ENCODE results near the gene COL4A2.

COL4A2 gene

DNA sequence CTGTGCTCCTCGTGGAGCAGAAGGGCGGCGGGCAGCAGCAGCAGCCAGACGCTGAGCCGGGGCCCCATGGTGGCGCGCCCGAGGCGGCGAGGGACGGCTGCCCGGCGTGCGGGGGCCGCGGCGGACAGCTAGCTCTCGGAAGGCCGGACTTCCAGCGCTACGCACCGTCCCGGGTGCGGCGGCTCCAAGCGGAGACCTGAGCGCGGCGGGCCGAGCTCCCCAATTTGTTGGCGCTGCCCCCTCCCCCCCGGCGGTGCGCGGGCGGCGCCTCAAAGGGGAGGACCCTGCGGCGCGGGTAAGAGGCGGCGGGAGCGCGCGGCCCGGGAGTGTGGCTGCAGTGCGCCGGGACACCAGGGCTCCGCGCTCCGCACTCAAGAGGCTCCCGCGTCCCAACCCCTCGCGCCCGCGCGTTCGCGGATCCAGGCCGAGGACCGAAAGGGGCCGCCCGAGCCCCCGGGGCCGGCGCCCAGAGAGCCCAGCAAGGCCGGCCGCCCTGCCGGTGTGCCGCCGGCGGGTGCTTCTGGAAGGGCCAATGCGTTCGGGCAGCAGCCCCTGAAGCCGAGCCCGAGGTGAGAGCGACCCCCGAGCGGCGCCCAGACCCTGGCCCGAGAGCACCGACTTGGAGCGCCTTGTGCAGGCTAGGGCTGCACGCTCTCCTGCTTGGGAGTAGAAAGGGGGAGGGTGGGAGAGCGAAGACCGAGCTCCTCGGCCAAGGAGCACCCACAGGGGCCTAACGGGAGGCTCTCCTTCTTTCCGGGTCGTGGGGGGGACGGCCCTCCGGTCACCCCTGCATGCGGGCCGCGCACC lies at the start of gene COL4A2, which contains the start of gene COL4A1:
TSS of gene COL4A2 (plus strand) at position 325 of the 807 bp plus-strand sequence. CDS start 620 bp downstream, outside the sequence.
TSS of gene COL4A1 (minus strand) at position 198 of the 807 bp plus-strand sequence. CDS start at position 68, 130 bp downstream.
- no peak for DNase-seq (ENCODE audit: low read depth)

DNA sequence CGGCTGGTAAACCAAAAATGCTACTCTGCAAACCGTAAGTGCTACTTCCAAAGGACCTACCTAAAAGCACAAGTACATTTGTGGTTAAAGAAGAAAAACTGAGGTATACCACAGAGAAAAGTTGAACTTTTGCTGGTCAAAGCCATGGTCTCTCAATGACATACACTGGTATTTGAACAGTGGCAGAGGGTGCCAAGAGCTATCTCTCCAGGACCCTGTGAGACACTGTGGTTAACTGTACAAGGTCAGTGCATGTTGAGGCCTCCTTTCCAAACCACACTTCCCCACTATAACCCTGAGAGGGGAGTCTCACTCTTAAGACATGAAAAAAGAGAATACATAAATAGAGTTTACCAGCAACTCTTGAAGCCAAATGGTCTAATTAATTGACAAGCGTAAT lies 49.7 kb upstream of the COL4A2 start:
- no peak for DNase-seq (ENCODE audit: low read depth)

DNA sequence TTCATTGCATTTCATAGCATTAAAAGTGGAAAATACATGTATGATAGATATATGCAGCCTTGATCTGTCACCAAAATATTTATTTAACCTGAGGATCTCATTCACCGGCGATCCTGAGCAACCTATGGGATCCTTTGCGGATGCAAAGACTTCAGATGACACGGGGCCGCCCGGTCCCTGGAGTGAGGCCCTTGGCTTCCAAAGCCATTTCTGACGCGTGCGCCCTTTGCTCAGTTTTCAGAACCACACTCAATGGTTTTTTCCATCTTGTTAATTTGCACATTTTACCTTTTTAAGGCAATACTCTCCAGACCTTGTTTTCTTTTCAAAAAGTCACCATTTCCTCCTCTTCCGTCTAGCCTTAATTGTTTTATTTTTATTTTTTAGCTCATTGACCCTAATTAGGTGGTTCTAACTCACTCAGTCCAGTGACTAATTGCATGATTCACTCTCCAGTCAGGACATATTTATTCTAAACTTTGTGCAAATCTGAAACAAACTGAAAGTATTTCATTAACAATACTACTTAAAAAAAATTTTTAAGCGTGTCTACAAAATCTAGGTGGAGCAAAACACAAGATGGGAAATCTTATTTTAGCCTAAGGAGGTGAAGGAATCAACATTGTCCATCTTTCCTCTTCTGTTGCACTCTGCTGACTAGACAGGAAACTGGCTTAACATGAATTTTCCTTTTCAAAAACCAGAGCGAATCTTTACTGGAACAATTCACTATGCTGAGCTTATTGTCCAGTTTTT lies 48.0 kb upstream of the COL4A2 start:
- no peak for DNase-seq (ENCODE audit: low read depth)

DNA sequence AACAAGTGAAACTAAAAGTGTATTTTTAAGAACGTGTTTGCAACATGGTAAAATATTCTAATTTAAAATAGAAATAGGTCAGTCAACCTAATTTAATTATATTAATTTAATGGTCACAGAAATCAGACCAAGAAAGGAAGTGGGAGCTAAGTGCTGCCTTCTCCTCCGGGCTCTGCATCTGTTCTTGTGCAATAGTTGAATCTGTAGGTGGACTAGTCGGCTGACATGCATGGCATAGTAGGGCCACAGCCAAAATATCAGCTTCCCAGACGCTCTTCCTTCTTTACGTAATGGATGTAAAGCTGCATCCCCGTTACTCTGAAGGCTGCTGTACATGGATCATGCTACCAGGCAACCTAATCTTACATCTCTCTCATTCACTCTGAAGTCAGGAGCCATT lies 47.4 kb upstream of the COL4A2 start:
- no peak for DNase-seq (ENCODE audit: low read depth)

DNA sequence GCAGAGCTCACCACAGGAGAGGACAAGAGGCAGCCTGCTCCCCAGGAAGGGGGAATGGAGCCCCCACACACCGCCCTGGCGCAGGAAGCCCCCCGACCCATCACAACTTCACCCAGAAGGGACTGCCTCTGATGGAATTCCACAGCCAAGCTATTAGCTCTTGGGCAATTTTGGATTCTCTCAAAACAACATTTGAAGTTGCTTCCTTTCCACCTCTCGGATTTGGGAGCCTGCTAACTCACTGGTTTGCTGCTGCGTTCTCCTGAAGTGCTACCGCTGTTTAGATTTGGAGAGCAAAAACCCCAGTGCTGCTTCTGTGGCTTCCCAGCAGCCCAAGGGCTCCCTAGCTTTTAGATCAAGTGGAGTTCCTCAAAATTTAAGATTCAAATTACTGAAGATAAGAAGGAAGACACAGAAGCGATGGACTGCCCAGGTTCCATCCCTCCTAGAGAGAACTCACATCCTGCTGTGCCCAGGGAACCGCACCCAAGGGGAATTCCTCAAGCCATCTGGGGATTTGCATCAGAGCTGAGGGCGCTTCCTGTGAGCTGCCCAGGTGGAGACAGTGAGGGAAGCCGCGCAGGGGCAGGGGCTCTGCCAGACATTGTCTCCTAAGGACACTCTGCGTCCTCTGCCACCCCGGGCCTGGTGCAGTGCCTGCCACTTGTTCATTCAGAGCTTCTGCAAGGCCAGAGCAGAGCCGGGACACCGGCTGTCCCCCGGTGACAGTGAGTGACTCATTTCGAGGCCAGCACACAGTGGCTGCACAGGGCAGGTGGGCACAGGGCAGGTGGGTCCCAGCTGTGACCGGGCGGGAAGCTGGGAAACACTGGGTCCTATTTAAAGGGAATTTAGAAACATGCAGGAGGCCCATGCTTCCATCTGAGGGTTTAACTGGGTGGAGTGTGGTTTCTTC lies 45.7 kb upstream of the COL4A2 start:
- no peak for DNase-seq (ENCODE audit: low read depth)

DNA sequence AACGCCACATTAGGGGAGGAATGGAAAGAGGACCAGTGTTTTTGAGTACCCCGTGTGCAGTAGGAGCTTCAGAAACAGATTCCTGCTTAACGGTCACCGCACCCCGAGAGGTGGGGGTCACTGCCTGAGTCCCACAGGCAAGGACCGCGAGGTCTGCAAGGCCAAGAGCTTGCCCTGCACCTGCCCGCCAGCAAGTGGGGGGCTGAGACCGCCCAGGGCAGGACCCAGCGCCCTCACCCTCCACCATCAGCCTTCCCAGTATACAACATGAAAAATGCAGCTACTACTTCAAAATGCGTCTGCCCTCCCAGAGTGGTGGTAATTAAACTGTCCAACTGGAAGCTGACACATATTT lies 45.0 kb upstream of the COL4A2 start:
- no peak for DNase-seq (ENCODE audit: low read depth)

DNA sequence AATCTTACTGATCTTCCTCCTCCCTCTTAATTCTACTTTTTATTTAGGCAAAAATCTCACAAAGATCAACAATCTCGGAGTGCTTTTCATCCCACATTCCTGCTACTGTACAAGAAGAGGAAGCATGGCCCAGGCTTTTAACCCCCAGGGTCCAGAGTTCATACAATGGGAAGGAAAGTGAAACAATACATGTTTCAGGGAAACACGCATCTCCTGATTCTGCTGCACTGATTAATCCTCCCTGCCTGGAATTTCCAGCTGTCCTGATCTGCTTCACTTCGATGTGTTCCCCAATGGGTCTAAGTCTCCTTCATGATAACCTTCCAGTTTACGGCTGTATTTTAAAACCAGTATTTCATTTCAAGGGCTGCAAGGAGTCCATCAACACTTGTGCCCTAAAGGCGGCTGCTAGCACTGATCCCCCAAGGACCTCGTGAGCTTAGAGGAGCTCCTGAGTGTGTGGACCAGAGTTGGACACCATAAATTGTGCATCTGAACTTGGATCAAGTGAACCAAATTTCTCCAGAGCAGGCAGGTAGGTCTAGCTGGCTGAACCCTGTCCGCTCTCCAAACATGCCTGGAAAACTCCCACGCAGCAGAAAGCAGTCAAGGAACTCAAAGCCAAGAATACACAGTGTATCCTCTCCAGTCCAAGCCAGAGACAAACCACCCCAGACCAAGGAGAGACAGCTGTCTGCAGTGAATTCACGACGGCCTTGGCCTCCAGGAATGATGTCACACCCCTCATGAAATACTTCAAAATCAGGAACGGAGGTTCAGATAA lies 44.4 kb upstream of the COL4A2 start:
- no peak for DNase-seq (ENCODE audit: low read depth)

DNA sequence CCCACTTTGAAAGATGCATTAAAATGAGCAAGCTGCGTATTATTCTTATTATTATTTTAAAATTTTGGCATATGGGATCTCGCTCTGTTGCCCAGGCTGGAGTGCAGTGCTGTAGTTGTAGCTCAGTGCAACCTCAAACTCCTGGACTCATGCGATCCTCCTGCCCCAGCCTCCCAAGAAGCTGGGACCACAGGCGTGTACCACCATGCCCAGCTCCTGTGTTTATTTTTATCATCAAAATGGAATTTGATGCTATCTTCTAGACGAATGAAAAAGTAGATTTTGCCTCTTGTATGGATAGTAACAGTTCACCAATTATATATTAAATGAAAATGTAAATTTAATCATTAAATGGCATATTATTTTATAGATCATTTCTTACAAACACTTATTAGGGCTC lies 43.7 kb upstream of the COL4A2 start:
- no peak for DNase-seq (ENCODE audit: low read depth)

DNA sequence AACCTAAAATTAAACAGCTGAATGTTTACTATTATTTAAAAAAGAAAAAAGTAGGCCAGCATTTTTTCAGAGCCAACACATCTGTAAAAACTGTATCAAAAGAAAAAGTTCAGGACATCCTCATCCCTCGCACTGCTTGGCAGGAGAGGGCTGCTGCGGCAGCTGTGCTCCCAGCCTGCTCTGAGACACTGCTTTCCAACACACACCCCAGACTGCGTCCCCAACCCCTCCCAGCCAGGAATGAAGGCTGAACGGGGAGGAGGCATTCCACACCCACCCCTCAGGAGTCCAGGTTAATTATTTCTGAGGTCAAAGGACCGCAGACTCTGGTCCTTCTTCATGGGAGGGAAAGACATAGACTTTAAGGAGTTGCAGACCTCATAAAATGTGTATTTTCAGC lies 43.2 kb upstream of the COL4A2 start:
- DNase-seq (ENCODE audit: low read depth), result no peak

DNA sequence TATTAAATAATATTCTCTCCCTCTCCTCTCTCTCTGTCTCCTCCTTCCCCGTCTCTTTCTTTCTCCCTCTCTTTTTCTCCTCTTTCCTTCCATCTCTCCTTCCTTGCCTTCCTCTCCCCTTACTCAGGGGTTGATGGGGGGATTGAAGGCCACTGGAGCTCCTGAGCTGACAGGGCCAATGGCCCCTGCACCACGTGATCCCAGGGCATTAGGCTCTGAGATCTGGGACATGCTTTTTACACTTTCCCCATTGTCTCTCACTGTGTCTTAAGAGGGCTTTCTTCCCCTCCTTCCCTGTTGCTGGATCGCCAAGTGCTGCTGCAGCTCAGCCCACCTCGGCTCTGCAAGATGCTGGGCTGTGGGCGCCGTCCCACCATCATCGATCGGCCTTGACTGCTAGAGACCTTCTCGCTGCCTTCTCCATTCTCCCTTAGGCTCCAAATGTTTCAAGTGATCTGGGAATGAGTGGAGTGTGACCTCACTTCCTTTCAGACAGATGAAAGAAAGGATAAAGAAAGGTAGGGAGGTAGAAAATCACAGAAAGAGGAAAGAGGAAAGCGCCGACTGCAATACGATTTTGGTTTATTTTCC lies 42.3 kb upstream of the COL4A2 start:
- no peak for DNase-seq (ENCODE audit: low read depth)

DNA sequence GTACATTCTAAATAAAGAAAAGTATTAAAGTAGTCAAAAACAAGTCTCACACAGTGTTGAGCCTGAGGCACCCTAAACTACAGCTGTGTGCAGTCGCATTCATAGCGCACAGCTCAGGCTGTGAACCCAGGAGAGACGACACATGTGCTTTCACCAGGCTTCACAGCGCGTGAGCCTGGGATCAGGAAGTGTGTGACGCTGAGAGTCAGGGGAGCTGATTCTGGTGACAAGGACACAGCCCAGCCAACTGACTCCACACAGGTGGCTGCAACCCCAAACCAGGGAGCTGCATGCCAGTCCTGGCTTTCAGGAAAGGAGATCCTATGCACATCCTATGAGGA lies 41.8 kb upstream of the COL4A2 start:
- no peak for DNase-seq (ENCODE audit: low read depth)

DNA sequence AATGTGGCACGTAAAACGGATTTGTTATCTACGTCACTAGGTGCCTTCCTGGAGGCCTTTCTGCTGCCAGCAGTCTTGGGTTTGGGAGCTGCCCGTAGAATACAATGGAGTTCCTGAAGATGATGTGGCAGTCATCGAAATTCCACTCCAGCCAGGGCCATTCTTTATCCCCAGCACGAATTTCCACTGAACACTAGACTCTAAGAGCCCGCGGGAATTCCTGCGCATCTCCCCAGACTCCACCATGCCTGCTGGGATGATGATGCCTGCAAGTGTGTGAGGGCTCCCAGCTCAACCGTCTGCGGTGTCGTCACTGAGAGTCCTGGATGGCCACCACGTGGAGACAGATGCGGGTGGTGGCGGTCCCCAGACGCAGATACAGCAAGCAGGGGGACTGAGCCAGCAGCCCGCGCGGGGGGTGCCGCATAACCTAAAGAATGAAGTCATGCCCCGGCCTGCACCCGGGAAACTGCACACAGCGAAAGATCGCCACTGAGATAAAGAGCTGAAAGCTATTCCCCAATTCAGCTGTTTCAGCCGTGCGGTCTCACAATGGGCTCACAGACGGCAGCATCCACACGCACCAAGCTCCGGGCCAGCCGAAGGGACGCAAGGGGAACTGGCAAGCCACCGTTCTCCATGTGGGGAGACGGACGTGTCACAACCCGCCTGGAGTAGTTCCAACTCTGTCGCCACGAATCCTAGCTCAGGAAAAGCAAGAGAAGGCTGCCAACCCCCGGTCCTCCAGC lies 41.2 kb upstream of the COL4A2 start:
- DNase-seq (ENCODE audit: low read depth), result no peak

DNA sequence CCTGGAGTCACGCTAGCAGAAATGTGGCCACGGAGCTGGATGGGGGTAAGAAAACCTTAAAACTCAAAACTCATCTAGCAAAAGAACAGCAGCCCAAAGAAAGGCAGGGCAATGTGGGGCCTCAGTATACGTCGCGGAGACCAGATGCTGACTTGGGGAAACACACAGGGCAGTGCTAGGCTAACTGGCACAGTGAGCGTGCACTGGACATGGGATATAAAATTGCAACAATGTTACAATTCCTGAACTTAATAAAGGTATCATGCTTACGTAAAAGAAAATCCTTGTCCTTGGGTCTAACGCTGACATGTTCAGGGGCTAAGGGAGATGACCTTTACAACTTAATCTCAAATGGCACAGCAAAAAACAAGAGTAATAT lies 40.7 kb upstream of the COL4A2 start:
- DNase-seq (ENCODE audit: low read depth), result no peak

DNA sequence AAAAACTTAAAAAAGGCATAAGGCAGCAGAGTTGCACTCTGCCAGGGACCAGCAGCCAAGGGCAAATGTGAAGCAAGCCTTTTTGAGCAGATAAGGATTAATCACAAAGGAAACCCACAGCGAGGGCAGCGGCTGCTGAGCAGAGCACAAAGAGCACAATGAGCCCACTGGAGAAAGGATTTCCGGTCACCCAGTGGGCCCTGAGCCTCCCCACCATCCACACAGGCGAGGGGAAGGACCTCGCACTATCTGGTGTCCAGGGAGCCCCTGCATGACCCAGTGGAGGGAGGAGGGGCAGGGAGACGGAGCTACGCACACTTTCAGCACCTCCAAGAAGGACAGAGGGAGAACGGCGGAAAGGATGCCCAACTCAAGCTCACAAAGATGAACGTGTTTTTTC lies 40.1 kb upstream of the COL4A2 start:
- DNase-seq (ENCODE audit: low read depth), result no peak

DNA sequence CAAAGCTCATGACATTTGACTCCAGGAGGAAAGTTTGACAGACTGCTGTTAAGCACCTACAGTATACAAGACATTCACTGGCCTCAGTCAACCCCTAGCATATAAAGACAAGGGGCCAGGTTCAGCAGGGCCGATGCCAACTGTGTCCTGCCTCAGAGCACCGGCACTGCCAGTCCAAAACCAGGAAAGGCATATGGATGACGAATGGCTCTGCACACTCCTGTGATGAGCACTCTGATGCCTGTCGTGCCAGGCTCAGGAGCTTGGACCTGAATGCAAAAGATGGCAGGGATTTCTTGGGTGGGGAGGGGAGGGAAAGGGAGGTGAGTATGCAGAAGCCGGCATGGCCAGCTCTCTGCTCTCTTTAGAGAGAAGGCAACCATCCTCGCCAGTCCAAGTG lies 39.0 kb upstream of the COL4A2 start:
- DNase-seq (ENCODE audit: low read depth), result no peak

DNA sequence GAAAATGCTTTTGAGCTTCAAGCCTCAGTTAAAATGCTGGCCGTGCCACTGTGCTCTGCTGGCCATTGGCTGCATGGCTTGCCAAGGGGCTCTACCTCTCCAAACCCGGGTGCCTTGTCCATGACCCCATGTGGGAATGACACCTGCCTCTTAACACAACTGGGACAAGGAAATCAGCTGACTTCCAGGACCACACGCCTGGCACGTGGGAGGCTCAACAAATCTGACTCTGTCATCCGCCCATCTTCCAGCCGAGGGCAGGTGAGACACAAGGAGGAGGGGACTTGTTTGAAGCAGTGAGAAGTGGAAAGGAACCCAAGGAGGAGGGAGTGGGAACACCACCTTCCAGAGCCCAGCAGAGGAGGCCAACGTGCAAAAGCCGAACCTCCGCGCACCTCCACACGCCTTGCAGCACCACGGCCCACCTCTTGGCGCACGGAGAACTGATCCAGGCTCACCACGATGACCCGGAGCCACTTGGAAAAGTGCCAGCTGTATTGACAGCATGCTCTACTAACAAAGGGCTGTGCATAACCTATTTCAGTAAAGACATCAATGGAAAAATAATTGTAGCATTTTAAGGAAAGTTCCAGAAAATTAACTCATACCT lies 38.4 kb upstream of the COL4A2 start:
- DNase-seq (ENCODE audit: low read depth), result no peak

DNA sequence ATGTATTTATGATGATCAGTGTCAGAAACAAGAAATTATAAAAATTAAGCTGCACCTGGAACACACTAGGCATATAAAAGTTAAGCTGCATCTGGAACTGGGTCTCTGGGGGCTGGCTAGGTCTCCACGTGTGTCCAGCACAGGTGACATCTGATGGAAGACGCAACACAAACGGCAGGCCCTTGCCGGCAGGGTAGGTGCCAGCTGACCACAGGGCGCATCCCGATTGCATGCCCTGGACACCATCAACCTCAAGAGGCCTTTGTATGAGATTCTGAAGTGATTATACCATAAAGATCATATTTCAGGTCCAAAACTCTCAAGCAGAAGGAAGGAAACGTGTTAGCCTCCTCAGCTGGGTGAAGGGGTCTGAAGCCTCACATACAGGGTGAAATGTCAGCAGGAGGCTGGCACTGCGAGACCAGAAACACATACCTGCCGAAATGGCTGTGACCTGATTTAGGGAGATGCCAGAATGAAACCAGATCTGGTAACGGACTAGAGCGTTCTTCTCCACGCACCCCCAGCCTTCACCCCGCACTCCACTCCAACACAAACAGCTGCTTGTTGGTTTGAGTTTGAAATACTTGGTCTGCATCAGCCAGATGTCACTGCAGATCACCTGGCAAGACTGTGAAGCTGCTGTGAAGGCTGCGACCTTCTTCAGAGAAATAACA lies 37.4 kb upstream of the COL4A2 start:
- no peak for DNase-seq (ENCODE audit: low read depth)

DNA sequence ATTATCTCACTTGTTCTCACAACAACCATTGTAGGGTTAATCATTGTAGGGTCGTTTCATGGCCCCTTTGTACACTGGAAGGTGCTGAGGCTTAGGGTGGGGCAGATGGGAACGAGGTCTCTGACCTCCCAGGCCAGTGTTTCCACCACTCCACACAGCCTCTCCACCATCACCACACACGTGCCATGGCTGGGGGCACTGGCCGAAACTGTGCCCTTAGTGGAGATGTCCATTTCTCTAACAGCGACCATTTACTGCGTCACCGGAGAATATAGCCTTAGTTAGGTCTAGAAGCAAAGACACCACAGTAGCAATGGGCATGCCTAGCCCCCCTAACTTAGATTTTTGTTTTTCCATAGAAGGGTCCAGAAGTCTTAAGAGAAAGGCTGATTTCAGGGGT lies 36.6 kb upstream of the COL4A2 start:
- DNase-seq (ENCODE audit: low read depth), result no peak

DNA sequence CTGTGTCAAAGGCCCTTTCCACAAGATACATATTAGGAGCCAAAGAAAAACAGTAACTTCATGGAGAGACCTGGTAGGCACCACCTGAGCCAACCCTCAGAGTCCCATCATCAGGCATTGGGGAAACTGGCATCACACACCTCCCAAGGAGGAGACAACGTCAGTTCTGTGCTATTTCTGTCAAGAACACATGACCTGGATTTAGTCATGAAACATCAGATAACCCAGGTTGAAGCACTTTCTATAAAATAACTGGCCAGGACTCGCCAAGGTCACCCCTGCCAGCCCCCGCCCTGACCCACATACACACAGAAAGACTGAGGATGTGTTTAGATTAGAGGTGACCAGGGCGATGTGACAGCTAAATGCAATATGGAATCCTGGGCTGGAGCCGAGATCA lies 35.8 kb upstream of the COL4A2 start:
- no peak for DNase-seq (ENCODE audit: low read depth)

DNA sequence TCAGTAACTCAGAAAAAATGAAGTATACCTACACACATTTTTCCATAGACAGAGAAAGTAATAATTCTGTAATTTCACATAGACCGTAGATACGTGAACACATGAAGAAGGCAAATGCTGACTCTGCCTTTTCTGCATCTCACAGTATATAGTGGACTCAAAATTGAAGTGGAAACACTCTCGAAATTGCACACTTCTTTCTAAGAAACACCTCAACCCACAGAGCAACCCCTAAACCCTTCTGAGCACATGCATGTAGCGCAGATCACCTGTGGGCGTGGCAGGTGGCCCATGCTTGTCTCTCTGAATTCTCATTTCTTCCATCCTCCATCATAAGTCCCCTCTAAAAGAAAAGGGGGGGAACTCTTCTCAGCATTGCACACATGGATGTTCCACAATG lies 34.9 kb upstream of the COL4A2 start:
- no peak for DNase-seq (ENCODE audit: low read depth)

All from stimulated activated CD8-positive, alpha-beta memory T cell treated with anti-CD3 and anti-CD28 coated beads, Interleukin-4, amount 100 ng/mL, for 24 hours (primary cell).